RWPE1 (cell line): ENCODE measurements around the gene KLF13.

Source experiments
- CTCF ChIA-PET: fragments of 350-600 bp; sonication (Branson Sonifier 250); formaldehyde crosslinking; extraction: SDS; loops from one replicate; lab custom pipeline; 2021; lab: Yijun Ruan, JAX
- POLR2A ChIA-PET: fragments of 400-600 bp; formaldehyde crosslinking; extraction: SDS; loops from one replicate; lab custom pipeline; 2020; ENCODE audit warnings: antibody characterized with exemption; ENCODE audit not compliant: low non-redundant PET; lab: Yijun Ruan, JAX
- DNase-seq: peaks from one replicate; pipeline ENCODE4 v3.0.0; 2012; ENCODE audit warnings: low spot score
- H3K27ac ChIP-seq: fragments of 450-650 bp; 2 replicates; pipeline ENCODE4 v1.5.1; 2017
- CTCF ChIP-seq: fragments of 450-650 bp; conservative IDR thresholded peaks from 2 replicates; pipeline ENCODE4 v1.5.1; 2017; ENCODE audit warnings: low read depth, mild to moderate bottlenecking

The KLF13 gene

GRCh38 chr15:31390029-31390428 lies 63.4 kb downstream of the KLF13 start:
- H3K27ac ChIP-seq = no peak overlapping the region
- TF ChIP-seq CTCF = no peak
- DNase-seq = no peak
- ChIA-PET CTCF (no interaction called here), POLR2A (no interaction called here)

- H3K27ac ChIP-seq = peak overlapping the region; percentile 80
- ChIA-PET POLR2A (no interaction called here), CTCF (no interaction called here)
- TF ChIP-seq CTCF = no peak
- DNase-seq = no peak
Measured at GRCh38 chr15:31390777-31391486, 64.3 kb downstream of the KLF13 start.

- peak; percentile 57 for DNase-seq
- H3K27ac ChIP-seq = peak overlapping the region; percentile 80
- POLR2A ChIA-PET = interaction anchor here (0.7 kb wide), 1 partner anchor 97 kb away, joined by 3 read pairs; no protein-coding TSS in a partner anchor
- no peak for TF ChIP-seq CTCF
- CTCF ChIA-PET = interaction anchor here (0.5 to 0.6 kb wide), 2 partner anchors 26 to 35 kb away, joined by 3 to 4 read pairs; no protein-coding TSS in a partner anchor
Measured at GRCh38 chr15:31391687-31392671, 65.3 kb downstream of the KLF13 start.

GRCh38 chr15:31392761-31393401 lies 66.2 kb downstream of the KLF13 start:
- no peak for DNase-seq
- no peak for TF ChIP-seq CTCF
- ChIA-PET POLR2A (no interaction called here), CTCF (no interaction called here)
- peak overlapping the region; percentile 80 for H3K27ac ChIP-seq

GRCh38 chr15:31393444-31394091 lies 66.9 kb downstream of the KLF13 start:
- ChIA-PET POLR2A (no interaction called here), CTCF (no interaction called here)
- TF ChIP-seq CTCF = no peak
- no peak for DNase-seq
- peak overlapping the region; percentile 80 for H3K27ac ChIP-seq
